ENCODE measurements around the gene HSD3B1.

Gene HSD3B1

GRCh38 chr1:119485201-119485600 lies 21.8 kb upstream of the HSD3B1 start:
- DNase-seq (ENCODE audit: low spot score), result no peak
- TF ChIP-seq, protein P1, sequence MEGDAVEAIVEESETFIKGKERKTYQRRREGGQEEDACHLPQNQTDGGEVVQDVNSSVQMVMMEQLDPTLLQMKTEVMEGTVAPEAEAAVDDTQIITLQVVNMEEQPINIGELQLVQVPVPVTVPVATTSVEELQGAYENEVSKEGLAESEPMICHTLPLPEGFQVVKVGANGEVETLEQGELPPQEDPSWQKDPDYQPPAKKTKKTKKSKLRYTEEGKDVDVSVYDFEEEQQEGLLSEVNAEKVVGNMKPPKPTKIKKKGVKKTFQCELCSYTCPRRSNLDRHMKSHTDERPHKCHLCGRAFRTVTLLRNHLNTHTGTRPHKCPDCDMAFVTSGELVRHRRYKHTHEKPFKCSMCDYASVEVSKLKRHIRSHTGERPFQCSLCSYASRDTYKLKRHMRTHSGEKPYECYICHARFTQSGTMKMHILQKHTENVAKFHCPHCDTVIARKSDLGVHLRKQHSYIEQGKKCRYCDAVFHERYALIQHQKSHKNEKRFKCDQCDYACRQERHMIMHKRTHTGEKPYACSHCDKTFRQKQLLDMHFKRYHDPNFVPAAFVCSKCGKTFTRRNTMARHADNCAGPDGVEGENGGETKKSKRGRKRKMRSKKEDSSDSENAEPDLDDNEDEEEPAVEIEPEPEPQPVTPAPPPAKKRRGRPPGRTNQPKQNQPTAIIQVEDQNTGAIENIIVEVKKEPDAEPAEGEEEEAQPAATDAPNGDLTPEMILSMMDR (conservative IDR thresholded peaks at IDR 0.05; ENCODE audit: low read depth), result no peak
- no peak overlapping the region for H3K27ac ChIP-seq
- ChIA-PET CTCF (no interaction called here), POLR2A (ENCODE audit: low non-redundant PET) (no interaction called here)

DNA sequence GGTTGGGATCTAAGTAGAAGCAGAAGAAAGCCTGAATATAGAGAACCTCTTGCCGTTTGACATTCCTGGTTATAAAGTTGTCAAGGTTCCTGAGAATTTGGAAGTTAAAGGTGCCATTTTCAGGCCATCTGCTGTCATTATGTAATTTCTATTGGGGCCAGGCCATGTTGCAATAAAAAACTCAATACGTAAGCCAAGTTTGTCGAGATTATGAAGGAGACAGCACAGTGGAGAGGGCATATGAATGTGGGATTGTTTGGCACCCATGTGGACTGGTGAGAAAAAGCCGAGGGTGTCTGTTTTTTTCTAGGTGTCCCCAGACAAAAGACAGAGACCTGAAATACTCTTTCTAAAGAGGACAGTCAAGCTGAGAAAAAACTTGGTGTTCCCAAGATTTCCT lies 18.8 kb upstream of the HSD3B1 start:
- H3K27ac ChIP-seq, result no peak overlapping the region
- POLR2A ChIA-PET (ENCODE audit: low non-redundant PET), result no interaction called here
- no peak for DNase-seq (ENCODE audit: low spot score)
- TF ChIP-seq, protein P1 (conservative IDR thresholded peaks at IDR 0.05; ENCODE audit: low read depth), result no peak
- CTCF ChIA-PET, result no interaction called here

DNA sequence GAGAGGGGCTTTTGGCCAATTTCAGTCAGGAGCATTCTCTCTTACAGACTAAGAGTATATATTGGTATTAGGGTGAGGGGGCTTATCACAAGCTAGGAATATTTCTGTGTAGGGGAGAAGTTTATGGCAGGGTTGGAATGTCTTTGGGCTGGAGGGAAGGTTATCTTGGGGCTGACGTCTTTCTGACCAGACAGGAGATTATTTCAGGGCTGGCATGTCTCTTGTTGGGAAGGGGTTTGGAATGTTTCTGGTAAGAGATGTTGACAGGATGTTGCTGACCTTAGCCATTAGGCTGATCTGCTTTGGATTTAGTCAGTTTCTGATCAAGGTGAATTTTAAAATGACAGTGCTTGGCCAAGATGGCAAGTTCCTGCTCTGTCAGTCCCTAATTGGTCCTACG lies 17.8 kb upstream of the HSD3B1 start:
- no peak overlapping the region for H3K27ac ChIP-seq
- CTCF ChIA-PET, result no interaction called here
- POLR2A ChIA-PET (ENCODE audit: low non-redundant PET), result no interaction called here
- TF ChIP-seq, protein P1 (conservative IDR thresholded peaks at IDR 0.05; ENCODE audit: low read depth), result no peak
- DNase-seq (ENCODE audit: low spot score), result no peak

DNA sequence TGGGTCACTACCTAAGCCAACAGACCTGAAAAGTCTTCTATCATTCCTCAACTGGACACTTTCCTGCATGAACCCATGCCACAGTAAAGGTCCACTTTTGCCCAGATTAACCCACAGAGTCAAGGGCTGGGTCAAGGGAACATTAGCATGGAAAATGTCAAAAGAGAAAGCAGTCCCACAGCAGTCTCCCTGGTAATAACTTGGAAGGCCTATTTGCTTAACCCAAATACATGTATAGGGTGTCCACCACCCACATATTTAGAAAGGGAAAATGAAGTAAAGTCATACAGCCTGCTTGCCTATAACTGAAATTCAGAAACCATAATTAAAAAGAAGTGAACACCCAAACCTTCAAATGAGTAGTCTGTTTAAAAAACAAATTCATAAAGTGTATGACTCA lies 16.1 kb upstream of the HSD3B1 start:
- ChIA-PET CTCF (no interaction called here), POLR2A (ENCODE audit: low non-redundant PET) (no interaction called here)
- no peak overlapping the region for H3K27ac ChIP-seq
- DNase-seq (ENCODE audit: low spot score), result no peak
- TF ChIP-seq, protein P1 (conservative IDR thresholded peaks at IDR 0.05; ENCODE audit: low read depth), result no peak

DNA sequence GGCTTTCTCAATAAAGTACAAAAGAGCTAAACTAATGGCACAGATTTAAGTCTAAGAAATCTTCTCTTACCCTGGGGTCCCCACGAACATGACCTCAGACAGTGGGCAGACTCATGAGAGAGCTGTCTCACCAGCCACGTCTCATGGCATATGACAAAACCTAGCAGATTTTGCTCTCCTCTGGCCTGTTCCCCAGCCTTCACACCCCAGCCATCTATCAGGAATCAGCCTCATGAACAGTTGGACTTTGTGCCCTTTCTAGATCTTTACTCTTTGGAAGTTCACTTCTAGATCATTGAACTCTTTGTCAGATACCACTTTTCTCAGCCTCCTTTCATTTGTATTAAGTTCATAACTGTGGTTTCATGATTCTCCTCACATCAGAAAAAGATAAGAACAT lies 14.2 kb upstream of the HSD3B1 start:
- ChIA-PET POLR2A (ENCODE audit: low non-redundant PET) (no interaction called here), CTCF (interaction anchor here (0.7 kb wide), 1 partner anchor 143 kb away, joined by 6 read pairs; no protein-coding TSS in a partner anchor)
- no peak overlapping the region for H3K27ac ChIP-seq
- DNase-seq (ENCODE audit: low spot score), result no peak
- TF ChIP-seq, protein P1 (conservative IDR thresholded peaks at IDR 0.05; ENCODE audit: low read depth), result no peak

DNA sequence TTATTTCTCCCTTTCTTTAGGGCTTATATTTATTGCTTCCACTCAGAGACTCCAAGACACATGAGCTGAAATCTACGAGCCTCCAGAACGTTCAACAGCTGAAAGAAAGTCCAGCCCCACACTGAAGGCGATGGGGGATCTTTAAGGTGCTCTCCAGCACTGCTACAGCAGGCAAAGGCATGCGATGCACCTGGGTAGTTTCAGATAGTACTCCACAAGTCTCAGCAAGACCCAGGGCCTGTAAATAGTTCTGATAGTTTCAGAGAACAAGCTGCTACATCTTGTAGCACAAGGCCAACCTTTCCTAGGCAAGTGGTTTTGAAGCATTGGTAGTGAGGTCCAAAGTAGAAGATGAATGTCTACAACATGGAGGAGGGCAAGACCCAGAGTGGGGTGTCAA lies 2.2 kb upstream of the HSD3B1 start:
- TF ChIP-seq, protein P1 (conservative IDR thresholded peaks at IDR 0.05; ENCODE audit: low read depth), result no peak
- H3K27ac ChIP-seq, result no peak overlapping the region
- DNase-seq (ENCODE audit: low spot score), result peak; percentile 5
- ChIA-PET CTCF (no interaction called here), POLR2A (ENCODE audit: low non-redundant PET) (no interaction called here)

DNA sequence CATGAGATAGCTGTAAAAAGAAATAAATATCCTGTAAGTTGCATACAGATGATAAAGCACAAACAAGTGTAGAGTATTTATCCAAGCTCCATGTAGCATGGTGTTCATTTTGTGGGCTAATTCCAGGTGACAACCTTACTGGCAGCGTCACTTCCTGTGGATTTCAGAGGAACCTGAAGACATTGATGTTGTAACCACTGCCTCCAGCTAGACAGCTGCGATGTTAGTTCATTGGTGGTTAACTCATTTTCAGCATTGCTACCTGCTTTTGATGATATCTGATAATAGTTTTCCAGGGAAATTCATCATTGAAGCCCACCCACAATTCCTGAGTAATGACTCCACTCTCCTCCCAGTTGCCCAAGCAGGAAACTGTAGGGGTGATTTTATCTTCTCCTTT lies 3.0 kb downstream of the HSD3B1 start:
- no peak for DNase-seq (ENCODE audit: low spot score)
- ChIA-PET CTCF (no interaction called here), POLR2A (ENCODE audit: low non-redundant PET) (no interaction called here)
- no peak overlapping the region for H3K27ac ChIP-seq
- TF ChIP-seq, protein P1 (conservative IDR thresholded peaks at IDR 0.05; ENCODE audit: low read depth), result no peak

Measured in RWPE1 (cell line).